Esophagus muscularis mucosa (tissue), 4 donors: ENCODE data around the gene EDDM3A.

Experiments
- EP300 ChIP-seq: sonication (generic); formaldehyde crosslinking; IDR thresholded peaks from one replicate; pipeline ENCODE4 v1.6.1; 2017; ENCODE audit warnings: antibody characterized with exemption
- POLR2A ChIP-seq: fragments of 450-650 bp; IDR thresholded peaks from one replicate; pipeline ENCODE4 v1.6.1; 2017; ENCODE audit warnings: antibody characterized with exemption, moderate library complexity, mild to moderate bottlenecking, low read depth
- POLR2AphosphoS5 ChIP-seq, 2 donors: sonication (generic); formaldehyde crosslinking; IDR thresholded peaks; one replicate each; pipeline ENCODE4 v1.6.1; 2017; ENCODE audit warnings: antibody characterized with exemption in 2 of 2
- TF ChIP-seq, protein P1 (sequence below), 3 experiments: fragments of 200-600 bp in 2 of 3; fragments of 450-650 bp in 1 of 3; sonication (generic) in 2 of 3; IDR thresholded peaks; one replicate each; pipeline ENCODE4 v1.5.1; 2017 to 2019; ENCODE audit warnings: antibody characterized with exemption in 3 of 3, mild to moderate bottlenecking in 2 of 3, moderate library complexity in 1 of 3

DNA sequence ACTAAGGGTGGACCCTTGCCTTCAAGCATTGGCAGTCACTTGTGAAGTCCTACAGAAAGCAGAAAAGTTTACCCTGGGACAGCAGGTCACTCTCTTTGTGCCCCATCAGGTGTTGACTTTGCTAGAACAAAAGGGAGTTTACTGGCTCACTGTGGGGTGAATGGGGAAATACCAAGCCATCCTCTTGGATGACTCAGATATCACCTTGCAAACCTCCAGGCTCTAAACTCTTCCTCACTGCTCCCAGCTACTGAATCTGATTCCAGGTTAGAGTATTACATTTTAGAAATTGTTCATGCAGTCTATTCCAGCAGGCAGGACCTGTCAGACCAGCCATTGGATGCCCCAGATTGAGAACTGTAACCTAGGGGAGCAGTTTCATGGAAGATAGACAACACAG, 15.3 kb downstream of the EDDM3A start:
- TF ChIP-seq POLR2A: no peak
- TF ChIP-seq, protein P1, sequence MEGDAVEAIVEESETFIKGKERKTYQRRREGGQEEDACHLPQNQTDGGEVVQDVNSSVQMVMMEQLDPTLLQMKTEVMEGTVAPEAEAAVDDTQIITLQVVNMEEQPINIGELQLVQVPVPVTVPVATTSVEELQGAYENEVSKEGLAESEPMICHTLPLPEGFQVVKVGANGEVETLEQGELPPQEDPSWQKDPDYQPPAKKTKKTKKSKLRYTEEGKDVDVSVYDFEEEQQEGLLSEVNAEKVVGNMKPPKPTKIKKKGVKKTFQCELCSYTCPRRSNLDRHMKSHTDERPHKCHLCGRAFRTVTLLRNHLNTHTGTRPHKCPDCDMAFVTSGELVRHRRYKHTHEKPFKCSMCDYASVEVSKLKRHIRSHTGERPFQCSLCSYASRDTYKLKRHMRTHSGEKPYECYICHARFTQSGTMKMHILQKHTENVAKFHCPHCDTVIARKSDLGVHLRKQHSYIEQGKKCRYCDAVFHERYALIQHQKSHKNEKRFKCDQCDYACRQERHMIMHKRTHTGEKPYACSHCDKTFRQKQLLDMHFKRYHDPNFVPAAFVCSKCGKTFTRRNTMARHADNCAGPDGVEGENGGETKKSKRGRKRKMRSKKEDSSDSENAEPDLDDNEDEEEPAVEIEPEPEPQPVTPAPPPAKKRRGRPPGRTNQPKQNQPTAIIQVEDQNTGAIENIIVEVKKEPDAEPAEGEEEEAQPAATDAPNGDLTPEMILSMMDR (IDR thresholded peaks at IDR 0.05): no peak
- TF ChIP-seq POLR2AphosphoS5 (IDR thresholded peaks at IDR 0.05): no peak
- TF ChIP-seq EP300: no peak
